ENCODE measurements around the gene ANTXR1. TPM values are rescaled to one million over a fixed set of nuclear protein-coding genes. Genes with fewer than 3 reads are reported as not detected.
"Not testable (repeated sequence)": the region's sequence is repeated elsewhere in the genome, so short reads cannot be mapped to it uniquely, and the experiment has no call there.

The ANTXR1 gene
- total RNA-seq, 1 experiment from 2014 or later, result 0.66 TPM

GRCh38 chr2:69225933-69226332, 213.0 kb downstream of the ANTXR1 start:
- no TSS peak for BruUV-seq (replicated peaks)
- no peaks in the 10 kb centered on the region for H3K9me3 Mint-ChIP-seq (ENCODE audit: low read depth, unreplicated experiment)
- peaks cover 95% of the 10 kb centered on the region for H3K27me3 Mint-ChIP-seq (ENCODE audit: unreplicated experiment)
- no peaks in the 10 kb centered on the region for H3K4me1 Mint-ChIP-seq (ENCODE audit: low read depth, unreplicated experiment)
- no peak for TF ChIP-seq CTCF (IDR thresholded peaks at IDR 0.05; ENCODE audit: unreplicated experiment)
- intact Hi-C loops (cut with micrococcal nuclease; ENCODE audit: unreplicated experiment), result no loop called here
- no peak for DNase-seq
- no peak overlapping the region for H3K27ac Mint-ChIP-seq (ENCODE audit: unreplicated experiment)
- no peak overlapping the region for H3K4me3 Mint-ChIP-seq (ENCODE audit: low read depth, unreplicated experiment)
- H3K36me3 Mint-ChIP-seq (ENCODE audit: insufficient read depth, unreplicated experiment), result no peaks in the 10 kb centered on the region
- CTCF ChIA-PET, result no interaction called here

- no peak for DNase-seq
- no TSS peak for BruUV-seq (replicated peaks)
- Mint-ChIP-seq H3K9me3 (ENCODE audit: low read depth, unreplicated experiment) (no peaks in the 10 kb centered on the region), H3K4me1 (ENCODE audit: low read depth, unreplicated experiment) (no peaks in the 10 kb centered on the region), H3K36me3 (ENCODE audit: insufficient read depth, unreplicated experiment) (no peaks in the 10 kb centered on the region), H3K27me3 (ENCODE audit: unreplicated experiment) (peaks cover 91% of the 10 kb centered on the region), H3K27ac (ENCODE audit: unreplicated experiment) (no peak overlapping the region), H3K4me3 (ENCODE audit: low read depth, unreplicated experiment) (no peak overlapping the region)
- CTCF ChIA-PET, result no interaction called here
- no peak for TF ChIP-seq CTCF (IDR thresholded peaks at IDR 0.05; ENCODE audit: unreplicated experiment)
- intact Hi-C loops (cut with micrococcal nuclease; ENCODE audit: unreplicated experiment), result no loop called here
Observed at GRCh38 chr2:69226903-69227302, 213.9 kb downstream of the ANTXR1 start.

- CTCF ChIA-PET, result no interaction called here
- no peak for DNase-seq
Observed at GRCh38 chr2:69227716-69228115, 214.7 kb downstream of the ANTXR1 start.

GRCh38 chr2:69230946-69231345, 218.0 kb downstream of the ANTXR1 start:
- intact Hi-C loops (cut with micrococcal nuclease; ENCODE audit: unreplicated experiment); H3K4me1 Mint-ChIP-seq (ENCODE audit: low read depth, unreplicated experiment); CTCF ChIA-PET; H3K4me3 Mint-ChIP-seq (ENCODE audit: low read depth, unreplicated experiment); DNase-seq; H3K9me3 Mint-ChIP-seq (ENCODE audit: low read depth, unreplicated experiment); H3K27ac Mint-ChIP-seq (ENCODE audit: unreplicated experiment); H3K36me3 Mint-ChIP-seq (ENCODE audit: insufficient read depth, unreplicated experiment); BruUV-seq (replicated peaks): not testable (repeated sequence)
- peaks cover 51% of the 10 kb centered on the region for H3K27me3 Mint-ChIP-seq (ENCODE audit: unreplicated experiment)

More at GRCh38 chr2:69227716-69228115, 214.7 kb downstream of the ANTXR1 start:
- Mint-ChIP-seq H3K9me3 (ENCODE audit: low read depth, unreplicated experiment) (no peaks in the 10 kb centered on the region), H3K4me3 (ENCODE audit: low read depth, unreplicated experiment) (no peak overlapping the region), H3K36me3 (ENCODE audit: insufficient read depth, unreplicated experiment) (no peaks in the 10 kb centered on the region), H3K27ac (ENCODE audit: unreplicated experiment) (no peak overlapping the region), H3K27me3 (ENCODE audit: unreplicated experiment) (peaks cover 83% of the 10 kb centered on the region), H3K4me1 (ENCODE audit: low read depth, unreplicated experiment) (no peaks in the 10 kb centered on the region)
- TF ChIP-seq CTCF (IDR thresholded peaks at IDR 0.05; ENCODE audit: unreplicated experiment), result no peak
- intact Hi-C loops (cut with micrococcal nuclease; ENCODE audit: unreplicated experiment), result no loop called here
- no TSS peak for BruUV-seq (replicated peaks)

GRCh38 chr2:69231612-69232277, 218.8 kb downstream of the ANTXR1 start:
- no peaks in the 10 kb centered on the region for H3K36me3 Mint-ChIP-seq (ENCODE audit: insufficient read depth, unreplicated experiment)
- intact Hi-C loops (cut with micrococcal nuclease; ENCODE audit: unreplicated experiment), result no loop called here
- no peak for TF ChIP-seq CTCF (IDR thresholded peaks at IDR 0.05; ENCODE audit: unreplicated experiment)
- CTCF ChIA-PET, result interaction anchor here (0.6 kb wide), 1 partner anchor 8 kb away, joined by 3 read pairs; no protein-coding TSS in a partner anchor
- H3K4me3 Mint-ChIP-seq (ENCODE audit: low read depth, unreplicated experiment), result no peak overlapping the region
- no peak for DNase-seq
- no peak overlapping the region for H3K27ac Mint-ChIP-seq (ENCODE audit: unreplicated experiment)
- no peaks in the 10 kb centered on the region for H3K9me3 Mint-ChIP-seq (ENCODE audit: low read depth, unreplicated experiment)
- peaks cover 51% of the 10 kb centered on the region for H3K27me3 Mint-ChIP-seq (ENCODE audit: unreplicated experiment)
- no TSS peak for BruUV-seq (replicated peaks)
- no peaks in the 10 kb centered on the region for H3K4me1 Mint-ChIP-seq (ENCODE audit: low read depth, unreplicated experiment)

GRCh38 chr2:69235835-69236234, 222.9 kb downstream of the ANTXR1 start:
- H3K36me3 Mint-ChIP-seq (ENCODE audit: insufficient read depth, unreplicated experiment); H3K27ac Mint-ChIP-seq (ENCODE audit: unreplicated experiment); intact Hi-C loops (cut with micrococcal nuclease; ENCODE audit: unreplicated experiment); H3K9me3 Mint-ChIP-seq (ENCODE audit: low read depth, unreplicated experiment); BruUV-seq (replicated peaks); DNase-seq; H3K4me1 Mint-ChIP-seq (ENCODE audit: low read depth, unreplicated experiment); H3K4me3 Mint-ChIP-seq (ENCODE audit: low read depth, unreplicated experiment): not testable (repeated sequence)
- H3K27me3 Mint-ChIP-seq (ENCODE audit: unreplicated experiment), result peaks cover 56% of the 10 kb centered on the region
- CTCF ChIA-PET, result interaction anchor here (0.7 to 1.0 kb wide), 2 partner anchors 14 to 182 kb away, joined by 4 read pairs; no protein-coding TSS in a partner anchor

Data from Calu3 (cell line).